ENCODE measurements around the gene BMPR1B. TPM values are rescaled to one million over a fixed set of nuclear protein-coding genes. Genes with fewer than 3 reads are reported as not detected.

BMPR1B gene
- total and polyA plus RNA-seq, 9 of the 15 experiments (the other 6 are each of a cell fraction or from before 2014, with no cell fraction given) = 0.01 TPM; not detected in 8

DNA sequence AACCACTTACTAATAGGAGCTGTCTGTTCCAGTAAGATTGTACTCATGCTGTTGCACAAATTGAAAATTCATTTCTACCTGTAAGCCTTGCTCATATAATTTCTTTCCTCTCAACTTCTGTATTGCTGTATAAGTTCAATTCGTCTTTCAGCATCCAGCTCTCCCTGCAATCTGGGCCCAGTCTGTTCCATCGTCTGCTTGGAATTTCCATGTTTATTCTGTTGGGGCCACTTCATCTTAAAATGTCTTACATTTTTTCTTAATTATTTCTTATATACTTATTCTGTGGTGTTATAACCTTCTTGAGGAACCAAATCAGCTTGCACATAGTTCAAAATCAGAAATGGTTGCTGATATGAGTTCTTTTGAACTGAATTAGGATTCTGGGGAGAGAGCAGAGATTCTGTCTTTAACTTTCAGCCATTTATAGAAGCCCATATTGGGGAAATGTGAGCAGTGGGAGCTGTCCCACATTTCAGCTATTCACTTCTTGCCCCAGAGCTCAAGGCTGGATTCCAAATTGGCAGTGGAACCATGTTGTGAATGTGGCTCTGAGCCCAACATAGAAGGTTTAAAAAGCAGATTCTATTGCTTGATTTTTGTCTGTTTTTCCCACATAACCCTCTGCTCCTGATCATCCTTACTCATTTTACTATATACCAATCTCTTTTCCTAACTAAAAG is 291.9 kb downstream of the BMPR1B start (continued):
- no peak for TF ChIP-seq LEF1 (IDR thresholded peaks at IDR 0.05)
- TF ChIP-seq GATA2 (CRISPR knock-in tag; IDR thresholded peaks at IDR 0.05) = no peak
- TF ChIP-seq ZSCAN29 (IDR thresholded peaks at IDR 0.05) = no peak
- TF ChIP-seq TAF1 (IDR thresholded peaks at IDR 0.05; ENCODE audit: control insufficient read depth, extremely low read depth, insufficient read depth, low read length, severe bottlenecking) = no peak
- no peak for TF ChIP-seq XRCC3 (IDR thresholded peaks at IDR 0.05)
- TF ChIP-seq ZNF830 (CRISPR knock-in tag; IDR thresholded peaks at IDR 0.05) = no peak
- TF ChIP-seq ZBED1 (IDR thresholded peaks at IDR 0.05) = no peak
- no peak for TF ChIP-seq BHLHE40 (IDR thresholded peaks at IDR 0.05; ENCODE audit: low read length)
- TF ChIP-seq, protein P1, sequence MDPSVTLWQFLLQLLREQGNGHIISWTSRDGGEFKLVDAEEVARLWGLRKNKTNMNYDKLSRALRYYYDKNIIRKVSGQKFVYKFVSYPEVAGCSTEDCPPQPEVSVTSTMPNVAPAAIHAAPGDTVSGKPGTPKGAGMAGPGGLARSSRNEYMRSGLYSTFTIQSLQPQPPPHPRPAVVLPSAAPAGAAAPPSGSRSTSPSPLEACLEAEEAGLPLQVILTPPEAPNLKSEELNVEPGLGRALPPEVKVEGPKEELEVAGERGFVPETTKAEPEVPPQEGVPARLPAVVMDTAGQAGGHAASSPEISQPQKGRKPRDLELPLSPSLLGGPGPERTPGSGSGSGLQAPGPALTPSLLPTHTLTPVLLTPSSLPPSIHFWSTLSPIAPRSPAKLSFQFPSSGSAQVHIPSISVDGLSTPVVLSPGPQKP (CRISPR knock-in tag; IDR thresholded peaks at IDR 0.05) = no peak
- no peak for TF ChIP-seq ZNF444 (CRISPR knock-in tag; IDR thresholded peaks at IDR 0.05)
- no peak for TF ChIP-seq TCF7 (IDR thresholded peaks at IDR 0.05; ENCODE audit: borderline replicate concordance)
